ENCODE data around the gene PLEK2.

PLEK2 gene

GRCh38 chr14:67397536-67397935, 14.4 kb downstream of the PLEK2 start:
- DNase-seq (ENCODE audit: low read depth, low spot score), result no peak

GRCh38 chr14:67396381-67396970, 15.5 kb downstream of the PLEK2 start:
- DNase-seq (ENCODE audit: low read depth, low spot score), result no peak

- no peak for DNase-seq (ENCODE audit: low read depth, low spot score)
Observed at GRCh38 chr14:67395876-67396189, 16.1 kb downstream of the PLEK2 start.

- no peak for DNase-seq (ENCODE audit: low read depth, low spot score)
Observed at GRCh38 chr14:67395086-67395875, 16.7 kb downstream of the PLEK2 start.

DNA sequence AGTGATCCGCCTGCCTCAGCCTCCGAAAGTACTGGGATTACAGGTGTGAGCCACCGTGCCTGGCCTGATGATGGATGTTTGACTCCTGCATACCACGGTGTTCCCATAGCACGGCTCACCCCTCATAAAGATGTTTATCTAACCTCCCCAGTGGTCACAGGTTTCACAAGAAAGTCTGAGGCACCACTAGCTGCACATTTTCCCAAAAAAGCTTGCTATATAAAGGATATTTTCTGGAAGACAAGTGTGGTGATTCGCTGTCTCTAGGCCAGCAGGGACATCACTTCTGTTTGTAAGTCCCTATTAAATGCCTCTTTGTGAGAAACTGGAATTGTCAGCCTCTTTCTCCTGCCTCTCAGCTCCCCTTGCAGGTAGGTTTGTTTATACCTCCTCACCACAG, 18.3 kb downstream of the PLEK2 start:
- no peak for DNase-seq (ENCODE audit: low read depth, low spot score)

- no peak for DNase-seq (ENCODE audit: low read depth, low spot score)
Observed at GRCh38 chr14:67392800-67393199, 19.2 kb downstream of the PLEK2 start.

DNA sequence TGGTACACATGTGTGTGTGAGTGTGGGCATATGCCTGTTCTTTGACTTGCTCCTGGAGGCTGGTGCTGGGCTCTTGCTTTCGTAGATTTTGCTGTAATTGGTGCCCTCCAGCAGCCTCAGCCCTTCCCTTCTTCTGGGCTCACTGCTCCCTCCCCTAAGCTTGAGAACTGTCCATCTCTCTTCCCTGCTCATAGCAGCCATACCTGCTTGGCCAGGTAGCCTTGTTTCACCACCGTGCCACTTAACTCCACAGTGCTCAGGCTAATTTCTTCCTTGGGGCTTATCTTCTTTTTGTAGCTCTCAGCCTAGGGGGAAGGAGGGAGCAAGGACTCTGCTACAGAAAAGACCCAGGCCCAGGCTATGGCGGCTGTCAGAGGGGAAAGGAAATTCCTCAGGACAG, 19.8 kb downstream of the PLEK2 start:
- no peak for DNase-seq (ENCODE audit: low read depth, low spot score)

- no peak for DNase-seq (ENCODE audit: low read depth, low spot score)
Observed at GRCh38 chr14:67391268-67391667, 20.7 kb downstream of the PLEK2 start.

DNA sequence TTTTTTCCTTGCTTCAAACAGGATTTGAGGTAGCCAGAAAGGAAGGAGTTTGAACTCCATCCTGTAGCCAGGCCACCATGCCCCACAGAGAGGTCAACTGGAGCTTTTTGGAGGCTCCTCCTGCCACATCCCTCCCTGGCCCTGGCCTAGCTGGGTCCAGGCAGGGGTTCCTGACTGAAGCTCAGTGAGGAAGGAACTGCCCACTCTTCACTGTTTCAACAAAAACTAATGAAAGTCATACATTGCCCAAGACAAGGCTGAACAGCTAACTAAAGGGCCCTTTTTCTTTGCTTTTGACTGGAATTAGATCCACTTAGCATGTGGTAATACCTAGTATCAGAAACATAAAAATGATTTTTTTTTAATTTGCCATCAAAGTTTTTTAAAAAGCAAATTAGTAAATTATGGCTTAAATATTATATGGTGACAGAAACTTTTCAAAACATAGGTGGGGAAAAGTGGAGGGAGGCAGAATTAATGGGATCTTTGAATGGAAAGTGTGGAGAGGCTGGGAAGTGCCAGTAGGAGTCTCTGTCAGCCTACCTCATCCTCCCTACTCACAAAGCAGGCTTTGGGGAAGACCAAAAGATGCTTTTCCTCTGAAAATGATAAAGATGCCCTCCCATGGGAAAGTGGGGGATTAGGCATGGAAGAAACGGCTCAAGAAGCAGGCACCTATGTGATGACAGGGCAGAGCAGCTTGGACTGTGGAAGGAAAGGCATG, 22.0 kb downstream of the PLEK2 start:
- no peak for DNase-seq (ENCODE audit: low read depth, low spot score)

DNA sequence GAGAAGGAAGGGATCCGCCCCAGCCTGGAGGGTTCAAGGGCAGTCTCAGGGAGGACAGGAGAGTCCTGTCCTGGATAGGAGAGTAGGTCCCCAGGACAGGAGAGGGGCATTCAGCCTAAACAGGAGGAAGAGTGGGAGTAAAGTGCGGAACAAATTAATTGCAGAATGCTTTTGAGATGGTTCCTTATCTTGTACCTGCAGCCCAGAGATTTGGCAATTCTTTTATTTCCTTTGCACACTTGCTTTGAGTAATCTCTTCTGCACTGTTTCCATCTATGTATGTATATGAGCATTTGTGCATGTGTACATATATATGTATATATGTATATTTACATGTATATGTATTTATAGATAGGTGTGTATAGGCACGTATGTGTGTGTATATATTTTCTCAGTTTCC, 22.7 kb downstream of the PLEK2 start:
- no peak for DNase-seq (ENCODE audit: low read depth, low spot score)

- DNase-seq (ENCODE audit: low read depth, low spot score), result no peak
Observed at GRCh38 chr14:67387195-67387594, 24.8 kb downstream of the PLEK2 start.

DNA sequence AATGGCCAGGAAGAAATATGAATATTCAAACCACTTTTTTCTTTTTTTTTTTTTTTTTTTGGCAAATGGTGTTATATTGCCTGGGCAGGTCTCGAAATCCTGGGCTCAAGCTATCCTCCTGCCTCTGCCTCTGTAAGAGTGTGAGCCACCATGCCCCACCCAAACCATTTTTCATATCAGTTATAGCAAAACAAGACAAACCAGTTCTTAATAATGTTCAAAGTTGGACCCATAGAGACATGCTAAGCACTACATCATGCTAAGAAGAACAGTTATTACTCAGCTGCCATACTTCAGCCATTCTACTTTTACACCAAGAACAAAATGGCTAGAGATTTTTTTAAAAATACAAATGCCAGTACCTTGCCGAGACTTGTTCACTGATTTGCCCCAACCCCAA, 26.3 kb downstream of the PLEK2 start:
- no peak for DNase-seq (ENCODE audit: low read depth, low spot score)

DNA sequence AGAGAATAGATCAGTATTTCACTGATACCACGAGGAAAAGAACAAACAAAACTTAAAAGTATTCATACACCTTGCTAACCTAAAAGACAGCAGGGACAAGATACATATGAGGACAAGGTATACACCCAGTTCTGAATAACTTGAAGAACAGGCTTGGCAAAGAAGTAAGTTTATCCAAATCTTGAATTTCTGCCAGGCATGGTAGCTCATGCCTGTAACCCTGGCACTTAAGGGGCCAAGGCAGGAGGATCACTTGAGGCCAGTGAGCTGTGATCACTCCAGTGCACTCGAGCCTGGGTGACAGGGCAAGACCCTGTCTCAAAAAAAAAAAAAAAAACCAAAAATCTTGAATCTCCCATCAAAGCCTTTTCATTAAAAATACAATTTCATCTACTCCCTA, 26.8 kb downstream of the PLEK2 start:
- no peak for DNase-seq (ENCODE audit: low read depth, low spot score)

GRCh38 chr14:67377916-67378315, 34.0 kb downstream of the PLEK2 start:
- DNase-seq (ENCODE audit: low read depth, low spot score), result no peak

- no peak for DNase-seq (ENCODE audit: low read depth, low spot score)
Observed at GRCh38 chr14:67373347-67373746, 38.6 kb downstream of the PLEK2 start.

GRCh38 chr14:67372833-67373232, 39.1 kb downstream of the PLEK2 start:
- no peak for DNase-seq (ENCODE audit: low read depth, low spot score)

DNA sequence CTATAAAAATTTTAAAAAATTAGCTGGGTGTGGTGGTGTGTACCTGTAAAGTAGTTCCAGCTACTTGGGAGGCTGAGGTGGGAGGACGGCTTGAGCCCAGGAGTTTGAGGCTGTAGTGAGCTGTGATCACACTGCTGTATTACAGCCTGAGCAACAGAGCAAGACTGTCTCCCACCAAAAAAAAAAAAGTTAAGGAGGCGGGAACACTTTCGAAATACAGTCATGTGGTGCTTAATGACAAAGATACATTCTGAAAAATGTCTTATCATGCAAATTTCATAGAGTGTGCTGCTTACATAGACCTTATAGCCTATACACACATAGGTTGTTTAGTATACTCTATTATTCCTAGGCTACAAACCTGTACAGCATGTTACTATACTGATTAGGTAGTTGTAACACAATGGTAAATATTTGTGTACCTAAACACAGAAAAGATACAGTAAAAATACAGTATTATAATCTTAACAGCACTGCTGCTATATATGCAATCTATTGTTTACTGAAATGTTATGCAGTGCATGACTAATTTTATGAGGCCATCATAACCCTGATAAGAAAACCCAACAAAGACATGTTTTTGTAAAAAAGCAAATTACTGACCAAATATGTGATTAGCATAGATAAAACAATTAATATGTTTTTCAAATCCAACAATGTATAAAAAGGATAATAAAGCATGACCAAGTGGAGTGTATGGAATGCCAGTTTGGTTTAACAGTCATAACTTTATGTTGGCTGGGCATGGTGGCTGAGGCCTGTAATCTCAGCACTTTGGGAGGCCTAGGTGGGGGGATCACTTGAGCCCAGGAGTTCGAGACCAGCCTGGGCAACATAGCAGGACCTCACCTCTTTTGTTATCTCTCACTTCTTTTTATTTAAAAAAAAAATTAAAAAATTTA, 40.5 kb downstream of the PLEK2 start:
- DNase-seq (ENCODE audit: low read depth, low spot score), result no peak

- DNase-seq (ENCODE audit: low read depth, low spot score), result no peak
Observed at GRCh38 chr14:67370830-67371229, 41.1 kb downstream of the PLEK2 start.

- DNase-seq (ENCODE audit: low read depth, low spot score), result no peak
Observed at GRCh38 chr14:67365476-67365875, 46.5 kb downstream of the PLEK2 start.

DNA sequence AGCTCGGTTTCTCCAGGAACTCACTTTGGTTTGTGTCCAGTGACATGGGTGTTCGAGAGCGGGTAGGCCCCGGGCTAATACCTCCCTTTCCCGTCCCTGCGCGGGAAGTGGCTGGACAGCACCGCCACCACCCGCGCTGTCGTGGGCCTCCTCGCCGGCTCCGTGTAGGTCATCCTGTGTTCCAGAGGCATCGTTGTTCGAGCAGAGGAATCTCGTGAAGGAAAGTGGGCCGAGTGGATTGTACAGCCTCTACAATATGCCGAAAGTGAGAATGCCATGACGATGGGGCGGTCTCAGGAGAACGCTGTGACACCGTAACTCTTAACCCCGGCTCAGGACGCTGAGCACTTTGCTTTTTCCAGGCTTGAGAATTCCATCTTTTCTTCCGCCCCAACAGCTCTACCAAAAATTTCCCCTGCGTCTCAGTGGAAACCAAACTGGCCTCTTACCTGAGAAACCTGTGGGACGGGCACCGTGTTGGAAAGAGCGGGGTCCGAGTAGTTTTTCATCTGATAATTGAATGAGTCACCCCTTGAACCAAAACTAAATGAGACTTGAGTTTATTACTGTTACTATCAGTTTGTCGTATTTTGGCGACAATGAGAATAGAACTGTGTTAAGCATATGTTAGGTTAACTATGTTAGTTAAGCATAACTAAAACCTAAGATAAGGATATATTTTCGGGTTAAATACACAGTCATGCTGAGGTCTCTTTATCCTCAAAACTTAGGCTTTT, 51.3 kb downstream of the PLEK2 start:
- DNase-seq (ENCODE audit: low read depth, low spot score), result no peak

DNA sequence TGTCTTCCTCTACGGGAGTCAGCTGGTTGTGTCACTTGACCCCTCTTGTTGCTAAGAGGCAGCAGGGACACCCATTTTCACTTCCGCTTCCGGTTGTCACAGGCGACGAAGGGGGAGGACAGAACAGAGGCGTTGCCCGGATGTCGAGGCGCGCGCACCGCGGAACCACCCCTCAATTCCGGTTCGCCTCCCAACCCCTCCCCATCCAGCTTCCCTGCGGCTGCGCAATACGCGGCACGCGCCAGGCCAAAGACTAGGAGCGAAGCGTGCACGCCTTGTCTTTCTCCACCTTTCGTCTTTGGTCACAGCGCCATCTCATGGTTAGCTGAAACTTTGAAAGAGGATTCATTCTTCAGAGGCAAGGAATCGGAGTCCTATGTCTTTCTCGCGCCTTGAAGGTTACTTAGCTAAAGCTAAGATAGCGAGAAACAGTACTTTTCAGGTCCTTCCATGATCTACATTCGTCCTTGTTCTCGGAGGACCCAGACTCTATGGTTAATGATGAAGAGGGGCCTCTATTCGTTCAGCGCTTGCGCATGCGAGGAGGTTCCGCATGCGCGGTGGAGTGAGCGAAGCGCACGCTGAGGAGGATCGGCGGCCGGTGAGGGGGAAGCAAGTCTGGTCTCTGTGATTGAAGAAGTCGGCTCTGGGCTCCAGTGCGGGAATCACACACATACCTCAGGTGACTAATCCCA, 52.0 kb downstream of the PLEK2 start, which contains the start of the genes ATP6V1D and EIF2S1:
TSS of gene ATP6V1D (minus strand) at position 30 of the 695 bp plus-strand sequence. CDS start 106 bp downstream, outside the sequence.
TSS of gene EIF2S1 (plus strand) at position 554 of the 695 bp plus-strand sequence. CDS start 4,440 bp downstream, outside the sequence.
- DNase-seq (ENCODE audit: low read depth, low spot score), result peak; percentile 98

Data from brain pericyte (primary cell).